Posterior cingulate gyrus (tissue), 11 donors: ENCODE data around the gene ANKZF1.
A peak's percentile ranks its signal among the peaks of the same experiment; 100 is the strongest.

ENCODE experiments used
- DNase-seq, 10 donors: peaks; one replicate each; pipeline versions ENCODE4 v3.0.0 to v3.0.0-alpha.2; 2020 to 2021; ENCODE audit warnings: mixed read lengths in 3 of 10
- intact Hi-C: fragments of 100-400 bp; cut with DNase I; formaldehyde crosslinking; loops from one replicate; pipeline ENCODE4 v1.15.1; 2023

ANKZF1 gene

GRCh38 chr2:219274361-219274921, 44.8 kb downstream of the ANKZF1 start:
- DNase-seq: peak in 2 of 10 donors; percentile 45 to 54
- intact Hi-C loops: no loop called here

DNA sequence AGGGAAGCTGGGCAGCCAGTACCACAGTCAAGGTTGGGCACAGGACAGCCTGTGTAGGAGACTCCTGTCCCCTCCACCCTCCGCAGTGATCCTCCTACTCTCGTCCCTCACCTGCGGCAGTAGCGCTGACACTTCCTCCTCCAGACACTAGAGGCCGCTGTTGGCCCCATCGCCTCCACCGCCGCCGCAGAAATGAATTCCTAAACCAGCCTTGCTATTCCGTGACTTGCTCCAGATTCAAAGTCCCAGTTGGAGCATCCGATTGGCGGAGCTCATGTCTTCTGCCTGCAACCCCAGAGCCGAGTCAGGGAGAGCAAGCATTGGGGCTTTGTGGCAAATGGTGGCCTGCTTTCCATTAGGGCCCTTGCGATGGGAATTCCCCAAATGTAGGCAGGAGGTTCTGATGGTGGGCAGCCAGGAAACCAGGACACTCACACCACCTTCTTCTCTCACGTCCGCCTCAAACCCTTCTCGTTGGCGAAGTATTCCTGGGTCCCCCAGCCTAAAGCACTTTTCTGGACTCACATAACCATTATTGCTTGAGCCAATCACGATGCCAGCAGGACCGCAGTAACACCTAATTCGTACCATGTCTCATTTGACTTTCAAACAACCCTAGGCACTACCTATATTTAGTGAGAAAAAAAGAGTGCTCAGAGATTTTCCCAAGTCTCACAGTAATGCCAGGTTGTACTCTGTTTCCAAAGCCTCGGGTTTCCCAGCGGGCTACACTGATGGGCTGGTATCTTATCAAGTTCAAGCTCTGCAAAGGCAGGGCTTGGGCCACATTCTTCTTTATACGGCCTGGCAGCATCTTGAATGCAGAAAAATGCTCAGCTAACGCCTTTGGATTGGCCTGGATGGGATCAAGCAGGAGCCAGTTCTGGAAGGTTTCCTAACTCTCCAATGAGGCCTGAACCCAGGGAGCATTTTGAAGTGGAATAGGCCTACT, 48.4 kb downstream of the ANKZF1 start:
- DNase-seq: peak; percentile 79 to 98 (median 88)

DNA sequence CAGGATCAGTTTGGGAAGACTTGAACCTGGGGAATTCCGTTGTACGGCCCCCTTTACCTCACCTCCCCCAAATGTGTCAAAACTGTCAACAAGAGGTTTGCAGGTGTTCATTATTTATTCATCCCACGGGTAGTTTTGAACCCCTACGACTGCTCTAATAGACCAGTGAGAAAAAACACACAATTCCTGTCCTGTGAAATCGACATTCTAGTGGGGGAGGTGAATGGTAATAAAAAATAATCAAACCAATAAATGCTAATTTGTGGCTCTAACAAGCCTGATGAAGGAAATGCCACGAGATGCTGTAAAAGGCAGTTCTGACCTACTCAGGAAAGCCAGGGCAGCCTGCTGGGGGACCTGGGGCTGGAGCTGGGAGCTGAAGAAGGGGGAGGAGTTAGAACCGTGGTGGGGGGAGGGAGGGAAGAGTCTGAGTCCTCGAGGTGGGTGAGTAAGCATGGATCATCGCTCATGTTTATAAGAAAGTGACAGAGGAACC, 49.1 kb downstream of the ANKZF1 start:
- DNase-seq: no peak
- intact Hi-C loops: loop anchor here (2.0 to 5.0 kb wide), 2 partner anchors 102 to 109 kb away; partner anchors contain the start of genes CNPPD1 and DNPEP

More for the DNA sequence above, 48.4 kb downstream of the ANKZF1 start:
- intact Hi-C loops: loop anchor here (1.0 to 5.0 kb wide), 3 partner anchors 20 to 109 kb away; partner anchors contain the start of genes CNPPD1 and DNPEP

GRCh38 chr2:219279151-219279915, 49.7 kb downstream of the ANKZF1 start, which contains the start of gene DNAJB2:
Gene DNAJB2 (plus strand): TSS chr2:219279366. CDS start chr2:219279834, 468 bp downstream.
- intact Hi-C loops: loop anchor here (2.0 to 5.0 kb wide), 2 partner anchors 103 to 108 kb away; partner anchors contain the start of genes CNPPD1 and DNPEP
- peak; percentile 98 to 100 (median 99) for DNase-seq

GRCh38 chr2:219279916-219280516, 50.4 kb downstream of the ANKZF1 start:
- DNase-seq: peak in 1 of 10 donors; percentile 67
- intact Hi-C loops: loop anchor here (2.0 to 5.0 kb wide), 2 partner anchors 103 to 107 kb away; partner anchors contain the start of genes CNPPD1 and DNPEP

- intact Hi-C loops: no loop called here
- DNase-seq: no peak
Measured at GRCh38 chr2:219280651-219281050, 51.0 kb downstream of the ANKZF1 start.

- DNase-seq: peak in 2 of 10 donors; percentile 47 to 73
- intact Hi-C loops: no loop called here
Measured at GRCh38 chr2:219281588-219281987, 52.0 kb downstream of the ANKZF1 start.

- intact Hi-C loops: no loop called here
Measured at GRCh38 chr2:219282375-219282774, 52.8 kb downstream of the ANKZF1 start.

DNA sequence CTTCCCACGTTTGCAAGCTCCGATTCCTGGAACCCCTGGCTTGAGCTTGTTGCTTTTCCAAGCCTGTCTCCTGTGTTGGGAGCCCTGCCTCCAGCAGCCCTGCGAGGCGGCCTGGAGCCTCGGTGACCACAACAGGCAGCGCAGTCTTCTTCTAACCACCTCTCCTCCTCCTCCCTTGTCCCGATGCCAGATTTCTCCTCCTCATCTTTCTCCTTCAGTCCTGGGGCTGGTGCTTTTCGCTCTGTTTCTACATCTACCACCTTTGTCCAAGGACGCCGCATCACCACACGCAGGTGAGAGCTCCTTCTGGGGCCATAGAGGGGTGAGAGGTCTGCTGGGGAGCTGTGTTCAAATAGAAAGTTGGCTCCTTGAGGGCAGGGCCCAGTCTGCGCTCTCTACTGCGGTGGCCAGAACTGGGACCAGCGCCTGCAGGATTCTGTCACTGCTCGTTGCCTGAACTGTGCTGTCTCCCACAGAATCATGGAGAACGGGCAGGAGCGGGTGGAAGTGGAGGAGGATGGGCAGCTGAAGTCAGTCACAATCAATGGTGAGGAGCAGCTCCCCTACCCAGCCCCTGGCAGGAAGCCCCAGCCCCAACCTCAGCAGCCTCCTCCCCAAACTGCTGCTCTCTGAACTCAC, 53.5 kb downstream of the ANKZF1 start:
- intact Hi-C loops: no loop called here
- DNase-seq: peak in 3 of 10 donors; percentile 70 to 92 (median 89)

More at GRCh38 chr2:219282375-219282774, 52.8 kb downstream of the ANKZF1 start:
- DNase-seq: peak in 3 of 10 donors; percentile 47 to 88 (median 60)

- DNase-seq: peak in 1 of 10 donors; percentile 81
- intact Hi-C loops: no loop called here
Measured at GRCh38 chr2:219284501-219285372, 55.1 kb downstream of the ANKZF1 start.

DNA sequence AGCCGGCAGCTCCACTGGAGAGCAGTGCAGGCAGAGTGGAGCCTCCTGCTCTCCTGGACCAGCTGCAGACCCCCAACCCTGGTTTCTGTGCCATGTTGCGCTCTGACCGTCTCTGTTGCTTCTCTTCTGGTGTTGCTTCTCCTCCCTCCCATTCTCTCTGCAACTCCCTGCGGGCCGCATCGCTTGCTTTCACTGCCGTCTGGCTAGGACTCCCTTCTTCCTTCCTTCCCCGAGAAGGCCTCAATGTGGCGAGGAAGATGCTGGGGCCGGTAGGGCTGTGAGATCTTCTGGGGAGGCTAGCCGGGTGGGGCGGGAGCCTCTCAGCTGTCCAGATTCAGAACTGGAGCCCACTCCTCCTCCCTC, 55.7 kb downstream of the ANKZF1 start:
- intact Hi-C loops: no loop called here
- DNase-seq: peak in 1 of 10 donors; percentile 74

- intact Hi-C loops: no loop called here
- DNase-seq: peak in 8 of 10 donors; percentile 55 to 96 (median 81)
Measured at GRCh38 chr2:219285894-219286425, 56.4 kb downstream of the ANKZF1 start.
